Left ventricle myocardium inferior (tissue), 1 donor: ENCODE measurements around the gene TENM3. TPM values are rescaled to one million over a fixed set of nuclear protein-coding genes. Genes with fewer than 3 reads are reported as not detected.

Source experiments
- DNase-seq: peaks from one replicate; pipeline ENCODE4 v3.0.0-alpha.2; 2020
- H3K27ac ChIP-seq: fragments of 200-600 bp; replicated peaks from 2 replicates; pipeline ENCODE4 v1.8.0; 2021
- H3K27me3 ChIP-seq: fragments of 200-600 bp; 2 replicates; pipeline ENCODE4 v1.8.0; 2021; ENCODE audit warnings: low read depth
- H3K36me3 ChIP-seq: fragments of 200-600 bp; 2 replicates; pipeline ENCODE4 v1.8.0; 2021
- H3K4me1 ChIP-seq: fragments of 200-600 bp; 2 replicates; pipeline ENCODE4 v1.8.0; 2021
- H3K4me3 ChIP-seq: fragments of 200-600 bp; 2 replicates; pipeline ENCODE4 v1.8.0; 2021; ENCODE audit warnings: mild to moderate bottlenecking, moderate library complexity
- H3K9me3 ChIP-seq: fragments of 200-600 bp; replicated peaks from 2 replicates; pipeline ENCODE4 v1.8.0; 2021
- CTCF ChIP-seq: fragments of 200-600 bp; IDR thresholded peaks from 2 replicates; pipeline ENCODE4 v1.8.0; 2021; ENCODE audit warnings: antibody characterized with exemption, mild to moderate bottlenecking, borderline replicate concordance
- intact Hi-C: fragments of 100-400 bp; cut with micrococcal nuclease; formaldehyde crosslinking; loops from one replicate; pipeline ENCODE4 v1.11.0; 2022
- total RNA-seq: library from RNA; stranded (reverse); fragmentation: NEBNext Ultra II Directional; extraction: Animal tissue kit (Norgen Biotek cat#: 25700); gene quantifications from one replicate; pipeline ENCODE4 v1.2.1, GENCODE V29; 2021
- donor health status: DM: no; HTN: yes; CAD: no; lungs with severe emphysema.

The TENM3 gene
- total RNA-seq, 1 donor from 2014 or later, result 1.5 TPM

- TF ChIP-seq CTCF, result no peak
- Histone ChIP-seq H3K9me3 (peaks cover 4% of the 10 kb centered on the region), H3K4me3 (no peak overlapping the region), H3K4me1 (no peaks in the 10 kb centered on the region), H3K27ac (no peak overlapping the region), H3K36me3 (no peaks in the 10 kb centered on the region), H3K27me3 (peaks cover 16% of the 10 kb centered on the region)
- no peak for DNase-seq
- intact Hi-C loops, result no loop called here
These were observed 604.6 kb downstream of the TENM3 start for GRCh38 chr4:182847576-182848450.

GRCh38 chr4:182848685-182849084 is 605.5 kb downstream of the TENM3 start:
- Histone ChIP-seq H3K4me1 (no peaks in the 10 kb centered on the region), H3K27ac (no peak overlapping the region), H3K4me3 (no peak overlapping the region), H3K36me3 (no peaks in the 10 kb centered on the region), H3K9me3 (peaks cover 13% of the 10 kb centered on the region), H3K27me3 (peaks cover 16% of the 10 kb centered on the region)
- DNase-seq, result no peak
- TF ChIP-seq CTCF, result no peak
- intact Hi-C loops, result no loop called here
